ENCODE results near the gene NRXN3. TPM values are rescaled to one million over a fixed set of nuclear protein-coding genes. Genes with fewer than 3 reads are reported as not detected.

Gene NRXN3
- total RNA-seq, 1 donor from 2014 or later, result 11.4 TPM

DNA sequence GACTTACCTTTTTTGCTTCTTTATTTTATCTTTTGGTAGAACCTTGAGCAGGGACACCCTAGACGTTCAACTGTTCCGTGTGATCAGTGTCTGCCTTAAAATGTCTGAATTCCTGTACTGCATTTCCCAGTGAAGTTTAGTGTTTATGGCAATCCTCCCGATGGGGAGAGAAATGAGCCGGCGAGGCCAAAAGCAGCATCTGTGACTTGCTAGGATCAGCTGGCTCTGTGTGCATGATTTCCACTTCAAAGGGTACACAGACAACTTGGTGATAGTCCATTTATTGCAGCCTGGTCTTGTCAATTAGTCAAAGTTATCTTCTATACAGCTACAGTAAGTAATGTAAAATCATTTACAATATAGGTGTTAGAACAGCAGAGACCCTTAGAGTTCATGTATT, 1272.6 kb downstream of the NRXN3 start:
- H3K27me3 Mint-ChIP-seq (ENCODE audit: low read depth), result no peaks in the 10 kb centered on the region
- no peaks in the 10 kb centered on the region for H3K9me3 Mint-ChIP-seq
- DNase-seq (ENCODE audit: low spot score in 2 of 2, unreplicated experiment in 2 of 2), result no peak
- no peaks in the 10 kb centered on the region for H3K36me3 Mint-ChIP-seq
- H3K27ac Mint-ChIP-seq, result no peak overlapping the region
- H3K4me1 Mint-ChIP-seq, result peaks cover 8% of the 10 kb centered on the region
- no peak overlapping the region for H3K4me3 Mint-ChIP-seq
- TF ChIP-seq, protein P1, sequence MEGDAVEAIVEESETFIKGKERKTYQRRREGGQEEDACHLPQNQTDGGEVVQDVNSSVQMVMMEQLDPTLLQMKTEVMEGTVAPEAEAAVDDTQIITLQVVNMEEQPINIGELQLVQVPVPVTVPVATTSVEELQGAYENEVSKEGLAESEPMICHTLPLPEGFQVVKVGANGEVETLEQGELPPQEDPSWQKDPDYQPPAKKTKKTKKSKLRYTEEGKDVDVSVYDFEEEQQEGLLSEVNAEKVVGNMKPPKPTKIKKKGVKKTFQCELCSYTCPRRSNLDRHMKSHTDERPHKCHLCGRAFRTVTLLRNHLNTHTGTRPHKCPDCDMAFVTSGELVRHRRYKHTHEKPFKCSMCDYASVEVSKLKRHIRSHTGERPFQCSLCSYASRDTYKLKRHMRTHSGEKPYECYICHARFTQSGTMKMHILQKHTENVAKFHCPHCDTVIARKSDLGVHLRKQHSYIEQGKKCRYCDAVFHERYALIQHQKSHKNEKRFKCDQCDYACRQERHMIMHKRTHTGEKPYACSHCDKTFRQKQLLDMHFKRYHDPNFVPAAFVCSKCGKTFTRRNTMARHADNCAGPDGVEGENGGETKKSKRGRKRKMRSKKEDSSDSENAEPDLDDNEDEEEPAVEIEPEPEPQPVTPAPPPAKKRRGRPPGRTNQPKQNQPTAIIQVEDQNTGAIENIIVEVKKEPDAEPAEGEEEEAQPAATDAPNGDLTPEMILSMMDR (IDR thresholded peaks at IDR 0.05; ENCODE audit: unreplicated experiment), result no peak

DNA sequence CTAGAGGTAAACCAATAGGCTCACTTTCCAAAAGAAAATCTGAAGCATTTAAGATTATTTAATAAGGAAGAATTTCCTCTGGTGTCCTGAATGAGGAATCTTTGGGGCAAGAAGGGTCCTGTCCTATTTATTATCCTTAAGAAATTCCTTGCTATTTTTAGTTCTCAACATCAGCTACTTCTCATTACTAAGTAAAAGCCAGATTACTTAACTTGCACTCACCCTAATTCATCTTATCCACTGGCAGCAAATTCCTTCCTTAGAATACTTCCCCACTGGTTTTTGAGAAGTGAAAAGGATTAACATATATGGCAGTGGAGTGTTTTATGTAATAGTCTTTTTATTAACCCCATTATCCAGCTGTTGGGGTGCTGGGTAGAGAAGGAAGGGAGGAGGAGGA, 1273.4 kb downstream of the NRXN3 start:
- Mint-ChIP-seq H3K9me3 (no peaks in the 10 kb centered on the region), H3K27me3 (ENCODE audit: low read depth) (no peaks in the 10 kb centered on the region), H3K4me1 (peaks cover 13% of the 10 kb centered on the region), H3K4me3 (no peak overlapping the region), H3K27ac (no peak overlapping the region), H3K36me3 (no peaks in the 10 kb centered on the region)
- TF ChIP-seq, protein P1 (IDR thresholded peaks at IDR 0.05; ENCODE audit: unreplicated experiment), result no peak
- DNase-seq (ENCODE audit: low spot score in 2 of 2, unreplicated experiment in 2 of 2), result no peak

DNA sequence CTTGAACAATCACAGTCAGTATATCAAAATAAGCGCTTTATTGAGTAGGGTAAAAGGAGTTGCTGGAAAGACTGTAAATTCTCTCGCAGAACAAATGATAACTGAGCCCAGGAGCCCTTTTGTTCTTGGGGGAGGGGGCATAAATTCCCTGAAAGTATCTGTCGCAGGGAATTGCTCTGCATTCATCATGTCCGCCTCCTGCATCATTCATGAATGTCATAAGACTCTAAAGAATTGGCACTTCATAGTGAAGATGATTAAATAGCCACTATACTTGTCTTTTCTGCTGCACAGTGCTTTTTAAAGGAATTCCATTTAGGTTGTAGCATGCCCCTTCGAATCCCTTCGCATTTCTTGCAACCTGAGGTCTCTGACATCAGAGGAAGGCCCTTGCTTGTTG, 1278.8 kb downstream of the NRXN3 start:
- Mint-ChIP-seq H3K27me3 (ENCODE audit: low read depth) (no peaks in the 10 kb centered on the region), H3K27ac (no peak overlapping the region), H3K36me3 (no peaks in the 10 kb centered on the region), H3K9me3 (no peaks in the 10 kb centered on the region), H3K4me3 (no peak overlapping the region), H3K4me1 (peaks cover 16% of the 10 kb centered on the region)
- TF ChIP-seq, protein P1 (IDR thresholded peaks at IDR 0.05; ENCODE audit: unreplicated experiment), result no peak
- no peak for DNase-seq (ENCODE audit: low spot score in 2 of 2, unreplicated experiment in 2 of 2)

DNA sequence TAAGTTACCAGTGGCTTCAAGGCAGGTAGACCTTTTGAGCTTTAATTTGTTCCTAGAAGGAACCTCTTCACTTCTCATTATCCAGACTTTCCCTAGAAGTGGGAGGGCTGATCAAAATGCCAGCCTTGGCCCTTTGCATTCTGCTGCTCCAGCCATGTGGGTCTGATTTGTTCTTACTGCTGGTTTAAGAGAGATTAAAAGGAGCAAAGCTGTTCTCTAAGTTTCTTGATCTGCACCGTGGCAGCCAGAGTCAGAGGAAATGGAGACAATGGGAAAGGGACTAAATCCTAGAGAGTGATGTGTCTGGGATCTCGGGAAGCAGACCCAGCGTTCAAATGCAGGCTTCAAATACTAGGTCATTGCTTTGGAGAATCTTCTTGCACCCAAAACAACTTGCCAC, 1281.4 kb downstream of the NRXN3 start:
- TF ChIP-seq, protein P1 (IDR thresholded peaks at IDR 0.05; ENCODE audit: unreplicated experiment), result no peak
- Mint-ChIP-seq H3K36me3 (no peaks in the 10 kb centered on the region), H3K27me3 (ENCODE audit: low read depth) (no peaks in the 10 kb centered on the region), H3K27ac (no peak overlapping the region), H3K9me3 (no peaks in the 10 kb centered on the region), H3K4me3 (no peak overlapping the region), H3K4me1 (peaks cover 15% of the 10 kb centered on the region)
- DNase-seq (ENCODE audit: low spot score in 2 of 2, unreplicated experiment in 2 of 2), result no peak

DNA sequence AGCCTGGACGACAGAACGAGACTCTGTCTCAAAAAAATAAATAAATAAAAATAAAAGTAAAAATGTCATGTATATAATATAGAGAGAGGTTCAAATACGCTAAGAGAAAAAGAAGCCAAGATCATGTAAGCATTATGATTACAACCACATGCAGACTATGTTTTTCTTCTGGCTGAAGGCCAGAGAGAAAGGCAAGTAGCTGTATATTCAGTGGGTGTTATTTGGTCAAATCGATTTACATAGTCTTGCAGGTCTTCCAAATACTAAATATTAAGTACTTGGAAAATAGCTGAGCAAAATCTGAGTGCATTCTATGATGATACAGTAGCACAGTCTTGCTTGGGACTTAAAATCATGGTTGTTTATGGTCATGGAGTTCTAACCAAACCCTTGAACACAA, 1283.1 kb downstream of the NRXN3 start:
- Mint-ChIP-seq H3K27ac (no peak overlapping the region), H3K4me3 (no peak overlapping the region), H3K36me3 (no peaks in the 10 kb centered on the region), H3K27me3 (ENCODE audit: low read depth) (peaks cover 3% of the 10 kb centered on the region), H3K9me3 (no peaks in the 10 kb centered on the region), H3K4me1 (peaks cover 11% of the 10 kb centered on the region)
- no peak for DNase-seq (ENCODE audit: low spot score in 2 of 2, unreplicated experiment in 2 of 2)
- TF ChIP-seq, protein P1 (IDR thresholded peaks at IDR 0.05; ENCODE audit: unreplicated experiment), result no peak

DNA sequence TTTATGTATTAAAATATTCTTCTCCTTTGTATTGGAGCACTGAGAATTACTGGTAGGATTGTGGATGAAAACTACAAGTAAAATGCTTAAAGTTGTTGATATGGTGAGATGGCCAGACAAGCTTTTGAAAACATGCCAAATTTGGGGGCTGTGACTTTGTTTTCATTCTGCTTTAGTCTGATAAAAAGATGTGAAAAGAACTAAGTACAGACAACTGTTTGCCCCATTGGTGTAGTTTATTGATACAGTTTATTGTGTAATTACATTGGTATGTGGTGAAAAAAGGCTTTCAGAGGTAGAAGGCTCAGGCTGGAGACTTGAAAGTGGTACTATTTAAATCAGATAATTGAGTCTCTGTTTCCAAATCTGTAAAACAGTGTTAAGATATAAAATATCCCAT, 1294.3 kb downstream of the NRXN3 start:
- TF ChIP-seq, protein P1 (IDR thresholded peaks at IDR 0.05; ENCODE audit: unreplicated experiment), result no peak
- no peaks in the 10 kb centered on the region for H3K36me3 Mint-ChIP-seq
- no peaks in the 10 kb centered on the region for H3K27me3 Mint-ChIP-seq (ENCODE audit: low read depth)
- DNase-seq (ENCODE audit: low spot score in 2 of 2, unreplicated experiment in 2 of 2), result no peak
- H3K4me1 Mint-ChIP-seq, result peaks cover 16% of the 10 kb centered on the region
- no peak overlapping the region for H3K27ac Mint-ChIP-seq
- H3K9me3 Mint-ChIP-seq, result no peaks in the 10 kb centered on the region
- H3K4me3 Mint-ChIP-seq, result no peak overlapping the region

All from mesothelial cell of epicardium (in vitro differentiated cells).